LNCAP (cell line): ENCODE data around the gene ALAS1.

Experiments used
- CTCF ChIP-seq: fragments of 450-650 bp; IDR thresholded peaks from 2 replicates; pipeline ENCODE4 v1.5.1; 2017; ENCODE audit warnings: mild to moderate bottlenecking

ALAS1 gene

GRCh38 chr3:52221141-52221562 lies 23.2 kb downstream of the ALAS1 start:
- TF ChIP-seq CTCF: no peak

GRCh38 chr3:52221563-52222318 lies 23.8 kb downstream of the ALAS1 start:
- no peak for TF ChIP-seq CTCF

GRCh38 chr3:52222319-52223221 lies 24.6 kb downstream of the ALAS1 start:
- no peak for TF ChIP-seq CTCF

GRCh38 chr3:52223449-52224408 lies 25.8 kb downstream of the ALAS1 start:
- TF ChIP-seq CTCF: no peak

- no peak for TF ChIP-seq CTCF
These were observed 27.7 kb downstream of the ALAS1 start, which contains the start of gene TLR9 for GRCh38 chr3:52225452-52226228. Gene TLR9, minus strand, starts transcription at chr3:52225645. Its CDS starts 116 bp downstream, at chr3:52225529.

- no peak for TF ChIP-seq CTCF
These were observed 28.4 kb downstream of the ALAS1 start for GRCh38 chr3:52226229-52226817.
